Neural progenitor cell (in vitro differentiated cells): Measurements from ENCODE around the gene MVD.

Source experiments
- CTCF ChIP-seq: fragments of 200-600 bp; sonication (generic); IDR thresholded peaks from 2 replicates; pipeline ENCODE4 v1.5.1; 2017; ENCODE audit warnings: antibody characterized with exemption, mild to moderate bottlenecking
- EZH2 ChIP-seq: fragments of 200-600 bp; sonication (generic); IDR thresholded peaks from 2 replicates; pipeline ENCODE4 v1.6.1; 2017; ENCODE audit warnings: antibody characterized with exemption, mild to moderate bottlenecking, moderate library complexity
- EZH2phosphoT487 ChIP-seq: fragments of 200-600 bp; sonication (generic); IDR thresholded peaks from 2 replicates; pipeline ENCODE4 v1.6.1; 2017; ENCODE audit warnings: antibody characterized with exemption

- TF ChIP-seq EZH2 (no peak), EZH2phosphoT487 (no peak), CTCF (no peak)
Measured at GRCh38 chr16:88677721-88678120, 14.8 kb upstream of the MVD start.
